MCF 10A (cell line): ENCODE data around the gene SUGCT. TPM values are rescaled to one million over a fixed set of nuclear protein-coding genes. Genes with fewer than 3 reads are reported as not detected.

Experiments used
- BruUV-seq: library from RNA; stranded (reverse); fragments of 400-500 nt; replicated peaks from 2 replicates; lab custom pipeline; 2021; lab: Mats Ljungman, UMichigan
- CTCF ChIA-PET: fragments of 300-600 bp; sonication (Branson Sonifier 250); formaldehyde crosslinking; extraction: SDS; loops from one replicate; lab custom pipeline; 2021; ENCODE audit warnings: antibody characterized with exemption, inconsistent platforms; lab: Yijun Ruan, JAX
- POLR2A ChIA-PET: fragments of 300-600, 350-650 bp; sonication (Branson Sonifier 250); formaldehyde crosslinking; extraction: SDS; loops from one replicate; lab custom pipeline; 2020; ENCODE audit warnings: antibody characterized with exemption, inconsistent platforms; lab: Yijun Ruan, JAX
- DNase-seq: peaks from one replicate; pipeline ENCODE4 v3.0.0-alpha.2; 2018; ENCODE audit not compliant: unreplicated experiment
- H3K27ac Mint-ChIP-seq: one replicate; pipeline ENCODE4 v1.8.0; 2022; ENCODE audit warnings: mild to moderate bottlenecking, low read depth, mixed read lengths; ENCODE audit not compliant: unreplicated experiment
- H3K27me3 Mint-ChIP-seq: one replicate; pipeline ENCODE4 v1.8.0; 2022; ENCODE audit warnings: mixed read lengths; ENCODE audit not compliant: insufficient read depth, unreplicated experiment
- H3K36me3 Mint-ChIP-seq: one replicate; pipeline ENCODE4 v1.8.0; 2022; ENCODE audit warnings: mild to moderate bottlenecking, moderate library complexity, mixed read lengths; ENCODE audit not compliant: insufficient read depth, unreplicated experiment
- H3K4me1 Mint-ChIP-seq: one replicate; pipeline ENCODE4 v1.8.0; 2022; ENCODE audit warnings: mixed read lengths; ENCODE audit not compliant: insufficient read depth, unreplicated experiment
- H3K4me3 Mint-ChIP-seq: one replicate; pipeline ENCODE4 v1.8.0; 2022; ENCODE audit warnings: mild to moderate bottlenecking, moderate library complexity, mixed read lengths; ENCODE audit not compliant: unreplicated experiment
- H3K9me3 Mint-ChIP-seq: one replicate; pipeline ENCODE4 v1.8.0; 2022; ENCODE audit warnings: mixed read lengths; ENCODE audit not compliant: unreplicated experiment
- CTCF ChIP-seq: fragments of 200-600 bp; IDR thresholded peaks from one replicate; pipeline ENCODE4 v1.8.0; 2022; ENCODE audit warnings: antibody characterized with exemption, mild to moderate bottlenecking; ENCODE audit not compliant: unreplicated experiment
- intact Hi-C: fragments of 100-400 bp; cut with micrococcal nuclease; formaldehyde crosslinking; loops from 2 replicates; pipeline ENCODE4 v1.14.1; 2022
- total RNA-seq: library from RNA; stranded (reverse); gene quantifications from 2 replicates; pipeline ENCODE4 v1.2.3, GENCODE V29; 2022

Gene SUGCT
- total RNA-seq, 1 experiment from 2014 or later: 25.4 TPM

GRCh38 chr7:40095230-40095629 lies 39.6 kb upstream of the SUGCT start:
- no peaks in the 10 kb centered on the region for H3K27me3 Mint-ChIP-seq
- TSS peak; percentile 26 for BruUV-seq
- no peaks in the 10 kb centered on the region for H3K4me1 Mint-ChIP-seq
- ChIA-PET CTCF (interaction anchor here (1.2 kb wide), 1 partner anchor 515 kb away, joined by 4 read pairs; no protein-coding TSS in a partner anchor), POLR2A (no interaction called here)
- intact Hi-C loops: no loop called here
- no peak for TF ChIP-seq CTCF
- H3K4me3 Mint-ChIP-seq: no peak overlapping the region
- no peak overlapping the region for H3K27ac Mint-ChIP-seq
- no peaks in the 10 kb centered on the region for H3K9me3 Mint-ChIP-seq
- H3K36me3 Mint-ChIP-seq: peaks cover 74% of the 10 kb centered on the region
- DNase-seq: no peak

DNA sequence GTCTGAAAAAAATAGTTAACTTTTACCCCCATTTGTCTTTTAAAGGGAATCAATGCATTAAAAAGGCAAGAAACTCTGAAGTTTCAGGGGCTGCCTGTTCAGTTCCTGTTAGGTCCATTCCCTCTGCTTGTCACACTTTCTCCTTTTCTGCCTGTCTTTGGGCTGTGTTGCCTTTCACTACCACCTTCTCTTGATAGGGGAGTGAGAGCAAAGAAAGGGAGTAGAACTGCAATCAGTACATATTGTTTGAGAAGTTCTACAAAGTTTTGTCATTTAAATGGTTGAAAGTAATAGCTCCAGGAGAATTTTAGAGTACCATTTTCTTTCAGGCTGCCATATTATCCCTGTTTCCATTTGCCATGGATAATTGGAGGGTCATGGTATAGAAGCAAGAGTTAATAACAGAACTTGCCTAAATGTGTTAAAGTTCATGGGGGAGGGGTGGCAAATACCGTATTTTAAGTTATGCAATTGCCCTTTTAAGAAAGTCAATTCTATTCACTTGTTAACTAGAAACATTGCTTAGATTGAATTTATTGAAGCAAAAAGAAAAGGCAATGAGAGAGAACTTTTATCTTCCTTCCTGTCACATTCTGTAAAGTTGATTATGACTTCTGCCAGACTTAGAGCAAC lies 39.0 kb upstream of the SUGCT start:
- intact Hi-C loops: no loop called here
- POLR2A ChIA-PET: no interaction called here
- Mint-ChIP-seq H3K9me3 (no peaks in the 10 kb centered on the region), H3K27me3 (no peaks in the 10 kb centered on the region), H3K27ac (no peak overlapping the region), H3K4me1 (no peaks in the 10 kb centered on the region), H3K36me3 (peaks cover 72% of the 10 kb centered on the region), H3K4me3 (no peak overlapping the region)
- TF ChIP-seq CTCF: no peak
- CTCF ChIA-PET: interaction anchor here (1.2 kb wide), 1 partner anchor 515 kb away, joined by 4 read pairs; no protein-coding TSS in a partner anchor
- BruUV-seq: no TSS peak
- no peak for DNase-seq

DNA sequence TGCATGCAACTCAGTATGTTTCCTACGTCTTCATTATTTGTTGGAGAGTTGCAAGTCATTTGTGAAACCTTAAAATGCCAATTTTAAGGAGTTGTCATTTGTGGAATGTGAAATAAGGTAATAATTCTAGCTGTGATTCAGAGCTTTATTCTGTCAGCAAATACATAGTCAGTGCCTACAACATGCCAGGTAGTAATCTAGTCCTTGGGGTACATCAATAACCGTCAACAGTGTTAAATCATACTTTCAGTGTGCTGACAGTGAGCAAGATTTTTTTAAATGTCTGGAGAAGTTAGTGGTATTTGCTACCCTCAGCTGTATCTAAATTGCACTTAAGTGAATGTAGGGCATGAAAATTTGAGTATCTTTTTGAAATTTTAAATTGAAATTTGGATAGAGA lies 37.1 kb upstream of the SUGCT start:
- Mint-ChIP-seq H3K27ac (no peak overlapping the region), H3K4me3 (no peak overlapping the region), H3K9me3 (no peaks in the 10 kb centered on the region), H3K4me1 (no peaks in the 10 kb centered on the region), H3K27me3 (no peaks in the 10 kb centered on the region), H3K36me3 (peaks cover 59% of the 10 kb centered on the region)
- ChIA-PET POLR2A (no interaction called here), CTCF (no interaction called here)
- no peak for DNase-seq
- BruUV-seq: no TSS peak
- intact Hi-C loops: no loop called here
- TF ChIP-seq CTCF: no peak

DNA sequence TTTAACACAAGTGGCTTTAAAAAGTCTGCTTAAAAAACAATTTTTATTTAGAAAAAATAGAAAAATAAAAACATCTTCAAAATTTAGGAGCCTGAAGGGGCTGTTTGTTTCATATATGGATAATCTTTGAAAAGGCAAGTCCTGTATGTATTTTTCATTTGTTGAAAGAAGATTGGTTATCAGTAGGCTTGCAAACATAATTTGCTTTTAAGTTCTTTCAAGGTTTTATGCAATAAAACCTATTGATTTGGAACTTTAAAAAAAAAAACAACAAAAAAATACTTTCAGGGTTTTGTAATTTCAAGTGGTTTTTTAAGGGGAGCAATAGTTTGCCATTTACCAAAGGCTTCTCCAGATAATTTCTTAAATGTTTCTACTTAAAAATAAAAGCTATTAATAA lies 36.0 kb upstream of the SUGCT start:
- CTCF ChIA-PET: interaction anchor here (0.7 to 1.0 kb wide), 3 partner anchors 37 to 1220 kb away, joined by 3 to 5 read pairs (median 3); no protein-coding TSS in a partner anchor

More for the DNA sequence above, 36.0 kb upstream of the SUGCT start:
- no peak overlapping the region for H3K27ac Mint-ChIP-seq
- no peak for DNase-seq
- H3K36me3 Mint-ChIP-seq: peaks cover 49% of the 10 kb centered on the region
- H3K9me3 Mint-ChIP-seq: no peaks in the 10 kb centered on the region
- H3K27me3 Mint-ChIP-seq: no peaks in the 10 kb centered on the region
- POLR2A ChIA-PET: no interaction called here
- H3K4me1 Mint-ChIP-seq: no peaks in the 10 kb centered on the region
- TF ChIP-seq CTCF: no peak
- no TSS peak for BruUV-seq
- intact Hi-C loops: no loop called here
- H3K4me3 Mint-ChIP-seq: no peak overlapping the region
